ENCODE data around the gene KCNK10.

KCNK10 gene

GRCh38 chr14:88286309-88286708, 36.8 kb downstream of the KCNK10 start:
- Histone ChIP-seq H3K27ac (no peak overlapping the region), H3K79me2 (ENCODE audit: insufficient read depth, low read depth) (no peaks in the 10 kb centered on the region), H3K4me1 (ENCODE audit: low read depth, poor library complexity, severe bottlenecking) (peaks cover 6% of the 10 kb centered on the region), H2AFZ (ENCODE audit: low read depth) (no peak overlapping the region), H3K4me2 (no peak overlapping the region), H4K20me1 (ENCODE audit: insufficient read depth) (no peaks in the 10 kb centered on the region), H3K36me3 (ENCODE audit: insufficient read depth) (no peaks in the 10 kb centered on the region), H3K4me3 (IDR thresholded peaks at IDR 0.05; ENCODE audit: insufficient read depth, low read depth, low read length) (no peak overlapping the region), H3K27me3 (ENCODE audit: insufficient read depth, low read depth) (no peaks in the 10 kb centered on the region), H3K9ac (no peak overlapping the region)
- TF ChIP-seq, protein P1, sequence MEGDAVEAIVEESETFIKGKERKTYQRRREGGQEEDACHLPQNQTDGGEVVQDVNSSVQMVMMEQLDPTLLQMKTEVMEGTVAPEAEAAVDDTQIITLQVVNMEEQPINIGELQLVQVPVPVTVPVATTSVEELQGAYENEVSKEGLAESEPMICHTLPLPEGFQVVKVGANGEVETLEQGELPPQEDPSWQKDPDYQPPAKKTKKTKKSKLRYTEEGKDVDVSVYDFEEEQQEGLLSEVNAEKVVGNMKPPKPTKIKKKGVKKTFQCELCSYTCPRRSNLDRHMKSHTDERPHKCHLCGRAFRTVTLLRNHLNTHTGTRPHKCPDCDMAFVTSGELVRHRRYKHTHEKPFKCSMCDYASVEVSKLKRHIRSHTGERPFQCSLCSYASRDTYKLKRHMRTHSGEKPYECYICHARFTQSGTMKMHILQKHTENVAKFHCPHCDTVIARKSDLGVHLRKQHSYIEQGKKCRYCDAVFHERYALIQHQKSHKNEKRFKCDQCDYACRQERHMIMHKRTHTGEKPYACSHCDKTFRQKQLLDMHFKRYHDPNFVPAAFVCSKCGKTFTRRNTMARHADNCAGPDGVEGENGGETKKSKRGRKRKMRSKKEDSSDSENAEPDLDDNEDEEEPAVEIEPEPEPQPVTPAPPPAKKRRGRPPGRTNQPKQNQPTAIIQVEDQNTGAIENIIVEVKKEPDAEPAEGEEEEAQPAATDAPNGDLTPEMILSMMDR (conservative IDR thresholded peaks at IDR 0.05; ENCODE audit: low read depth, low read length): no peak

- Histone ChIP-seq H3K79me2 (ENCODE audit: insufficient read depth, low read depth) (no peaks in the 10 kb centered on the region), H3K27me3 (ENCODE audit: insufficient read depth, low read depth) (no peaks in the 10 kb centered on the region), H3K4me2 (no peak overlapping the region), H2AFZ (ENCODE audit: low read depth) (no peak overlapping the region), H3K27ac (no peak overlapping the region), H3K4me1 (ENCODE audit: low read depth, poor library complexity, severe bottlenecking) (no peaks in the 10 kb centered on the region), H3K36me3 (ENCODE audit: insufficient read depth) (no peaks in the 10 kb centered on the region), H4K20me1 (ENCODE audit: insufficient read depth) (no peaks in the 10 kb centered on the region), H3K9ac (no peak overlapping the region), H3K4me3 (IDR thresholded peaks at IDR 0.05; ENCODE audit: insufficient read depth, low read depth, low read length) (no peak overlapping the region)
- TF ChIP-seq, protein P1 (conservative IDR thresholded peaks at IDR 0.05; ENCODE audit: low read depth, low read length): no peak
These were observed 41.6 kb downstream of the KCNK10 start for GRCh38 chr14:88281447-88281846.

DNA sequence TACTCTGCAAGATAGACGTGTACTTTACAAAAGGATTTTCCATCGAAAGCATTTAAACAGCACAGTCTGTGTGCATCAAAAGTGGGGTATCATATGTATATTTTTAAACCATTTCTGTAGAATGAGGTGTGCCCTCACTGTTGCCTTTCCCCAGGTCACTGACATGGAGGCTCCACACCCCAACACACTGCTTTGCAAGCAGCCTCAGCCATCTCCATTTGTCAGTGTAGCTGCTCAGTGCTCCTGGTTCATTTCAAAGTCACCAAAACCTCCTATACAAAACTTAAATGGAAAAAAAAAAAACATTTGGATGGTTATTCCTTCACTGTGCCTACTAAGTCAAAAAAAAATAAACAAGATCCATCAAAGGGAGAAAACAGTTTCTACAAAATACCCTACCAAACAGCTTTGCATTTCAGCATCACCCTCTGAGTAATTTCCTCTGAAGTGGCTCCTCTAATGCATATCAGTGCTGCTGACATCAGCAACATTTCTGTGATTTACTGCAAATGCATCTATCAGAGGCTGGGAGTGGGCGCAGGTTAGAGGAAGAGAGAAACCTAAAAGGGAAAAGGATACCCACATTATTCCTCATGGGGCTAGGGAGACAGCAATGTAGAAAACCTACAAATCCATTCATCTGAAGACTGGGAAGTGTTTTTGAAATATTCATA, 46.0 kb downstream of the KCNK10 start:
- no peak overlapping the region for H3K27ac ChIP-seq

DNA sequence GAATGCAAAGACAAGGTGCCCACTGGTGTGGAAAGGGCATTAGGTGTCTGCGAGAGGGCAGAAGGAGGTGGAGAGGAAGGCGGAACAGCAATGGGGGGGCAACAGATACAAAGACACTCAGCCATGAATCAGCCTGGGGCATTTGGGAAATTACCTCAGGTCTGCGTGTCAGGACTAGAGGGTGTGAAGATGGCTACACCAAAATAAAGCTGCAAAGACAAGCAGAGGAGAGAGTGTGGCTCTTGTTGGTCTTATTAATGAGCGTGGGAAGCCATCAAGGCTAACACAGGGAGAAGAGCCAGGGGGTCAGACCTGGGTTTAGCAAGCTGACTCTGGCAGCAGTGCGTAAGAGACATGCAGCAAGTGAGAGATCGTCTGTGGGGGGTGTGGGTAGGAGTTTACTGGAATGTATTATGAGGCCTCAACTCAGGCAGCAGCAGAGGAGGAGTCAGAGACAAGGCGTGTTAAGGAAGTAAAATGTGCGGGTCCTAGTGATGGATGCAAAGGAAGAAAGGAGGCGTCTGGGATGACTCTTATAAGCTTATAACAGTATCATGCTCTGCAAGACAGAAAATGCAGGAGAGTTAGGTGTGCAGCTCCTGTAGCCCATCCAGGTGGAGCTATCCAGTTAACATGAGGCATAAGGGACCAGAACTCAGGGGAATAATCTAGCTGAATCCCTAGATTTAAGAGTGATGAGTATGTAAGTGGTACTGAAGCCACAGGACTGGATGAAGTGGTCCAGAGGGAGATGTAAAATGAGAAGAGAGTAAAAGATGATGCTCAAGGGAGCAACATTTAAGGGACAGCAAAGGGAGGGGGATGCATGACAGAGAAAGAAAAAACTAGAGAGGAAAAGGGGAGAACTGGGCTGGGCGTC, 50.4 kb downstream of the KCNK10 start:
- Histone ChIP-seq H3K4me1 (ENCODE audit: low read depth, poor library complexity, severe bottlenecking) (no peaks in the 10 kb centered on the region), H3K9ac (no peak overlapping the region)

More for the DNA sequence above, 46.0 kb downstream of the KCNK10 start:
- Histone ChIP-seq H3K27me3 (ENCODE audit: insufficient read depth, low read depth) (no peaks in the 10 kb centered on the region), H3K4me2 (no peak overlapping the region), H3K4me1 (ENCODE audit: low read depth, poor library complexity, severe bottlenecking) (no peaks in the 10 kb centered on the region), H2AFZ (ENCODE audit: low read depth) (no peak overlapping the region), H3K4me3 (IDR thresholded peaks at IDR 0.05; ENCODE audit: insufficient read depth, low read depth, low read length) (no peak overlapping the region), H4K20me1 (ENCODE audit: insufficient read depth) (no peaks in the 10 kb centered on the region), H3K36me3 (ENCODE audit: insufficient read depth) (no peaks in the 10 kb centered on the region), H3K79me2 (ENCODE audit: insufficient read depth, low read depth) (no peaks in the 10 kb centered on the region), H3K9ac (no peak overlapping the region)
- TF ChIP-seq, protein P1 (conservative IDR thresholded peaks at IDR 0.05; ENCODE audit: low read depth, low read length): no peak

More for the DNA sequence above, 50.4 kb downstream of the KCNK10 start:
- no peak overlapping the region for H3K4me2 ChIP-seq
- no peaks in the 10 kb centered on the region for H3K36me3 ChIP-seq (ENCODE audit: insufficient read depth)
- no peak overlapping the region for H3K4me3 ChIP-seq (IDR thresholded peaks at IDR 0.05; ENCODE audit: insufficient read depth, low read depth, low read length)
- H4K20me1 ChIP-seq (ENCODE audit: insufficient read depth): no peaks in the 10 kb centered on the region
- H3K27me3 ChIP-seq (ENCODE audit: insufficient read depth, low read depth): no peaks in the 10 kb centered on the region
- no peaks in the 10 kb centered on the region for H3K79me2 ChIP-seq (ENCODE audit: insufficient read depth, low read depth)
- no peak overlapping the region for H2AFZ ChIP-seq (ENCODE audit: low read depth)
- H3K27ac ChIP-seq: no peak overlapping the region
- TF ChIP-seq, protein P1 (conservative IDR thresholded peaks at IDR 0.05; ENCODE audit: low read depth, low read length): no peak
